ENCODE measurements around the gene TUBA1B.

GRCh38 chr12:49089821-49090773 is 41.1 kb downstream of the TUBA1B start:
- TF ChIP-seq POLR2AphosphoS5 (IDR thresholded peaks at IDR 0.05; ENCODE audit: low read depth, low read length) (no peak), POLR2A (IDR thresholded peaks at IDR 0.05; ENCODE audit: low read depth, low read length) (no peak)
